GM12864 (cell line): ENCODE data around the gene CDH7.

ENCODE experiments used
- DNase-seq: peaks from one replicate; pipeline ENCODE4 v3.0.0-alpha.2; 2011; ENCODE audit warnings: low read depth
- H3K4me3 ChIP-seq: 2 replicates; pipeline ENCODE4 v1.5.1; 2011; ENCODE audit warnings: mild to moderate bottlenecking, low read depth, low read length, control low read depth
- CTCF ChIP-seq: IDR thresholded peaks from 2 replicates; pipeline ENCODE4 v1.5.1; 2011; ENCODE audit warnings: low read depth, mild to moderate bottlenecking, moderate library complexity, low read length, control low read depth, inconsistent platforms; ENCODE audit errors: missing control alignments

CDH7 gene

GRCh38 chr18:65735155-65735554 lies 15.7 kb upstream of the CDH7 start:
- no peak for DNase-seq
- no peak overlapping the region for H3K4me3 ChIP-seq
- TF ChIP-seq CTCF = no peak

GRCh38 chr18:65737471-65737955 lies 13.3 kb upstream of the CDH7 start:
- no peak overlapping the region for H3K4me3 ChIP-seq
- no peak for DNase-seq
- TF ChIP-seq CTCF = no peak

- TF ChIP-seq CTCF = no peak
- H3K4me3 ChIP-seq = no peak overlapping the region
- DNase-seq = no peak
Measured at GRCh38 chr18:65746936-65747335, 3.9 kb upstream of the CDH7 start.

- DNase-seq = no peak
- no peak for TF ChIP-seq CTCF
Measured at GRCh38 chr18:65748321-65748720, 2.5 kb upstream of the CDH7 start.

GRCh38 chr18:65749841-65750240 lies 971 bp upstream of the CDH7 start:
- DNase-seq = no peak
- no peak for TF ChIP-seq CTCF
- no peak overlapping the region for H3K4me3 ChIP-seq

More at GRCh38 chr18:65748321-65748720, 2.5 kb upstream of the CDH7 start:
- H3K4me3 ChIP-seq = no peak overlapping the region

- DNase-seq = no peak
- H3K4me3 ChIP-seq = no peak overlapping the region
- TF ChIP-seq CTCF = no peak
Measured at GRCh38 chr18:65751155-65752085, 608 bp downstream of the CDH7 start.
